Measurements from ENCODE around the gene KRTAP5-3.

The KRTAP5-3 gene

DNA sequence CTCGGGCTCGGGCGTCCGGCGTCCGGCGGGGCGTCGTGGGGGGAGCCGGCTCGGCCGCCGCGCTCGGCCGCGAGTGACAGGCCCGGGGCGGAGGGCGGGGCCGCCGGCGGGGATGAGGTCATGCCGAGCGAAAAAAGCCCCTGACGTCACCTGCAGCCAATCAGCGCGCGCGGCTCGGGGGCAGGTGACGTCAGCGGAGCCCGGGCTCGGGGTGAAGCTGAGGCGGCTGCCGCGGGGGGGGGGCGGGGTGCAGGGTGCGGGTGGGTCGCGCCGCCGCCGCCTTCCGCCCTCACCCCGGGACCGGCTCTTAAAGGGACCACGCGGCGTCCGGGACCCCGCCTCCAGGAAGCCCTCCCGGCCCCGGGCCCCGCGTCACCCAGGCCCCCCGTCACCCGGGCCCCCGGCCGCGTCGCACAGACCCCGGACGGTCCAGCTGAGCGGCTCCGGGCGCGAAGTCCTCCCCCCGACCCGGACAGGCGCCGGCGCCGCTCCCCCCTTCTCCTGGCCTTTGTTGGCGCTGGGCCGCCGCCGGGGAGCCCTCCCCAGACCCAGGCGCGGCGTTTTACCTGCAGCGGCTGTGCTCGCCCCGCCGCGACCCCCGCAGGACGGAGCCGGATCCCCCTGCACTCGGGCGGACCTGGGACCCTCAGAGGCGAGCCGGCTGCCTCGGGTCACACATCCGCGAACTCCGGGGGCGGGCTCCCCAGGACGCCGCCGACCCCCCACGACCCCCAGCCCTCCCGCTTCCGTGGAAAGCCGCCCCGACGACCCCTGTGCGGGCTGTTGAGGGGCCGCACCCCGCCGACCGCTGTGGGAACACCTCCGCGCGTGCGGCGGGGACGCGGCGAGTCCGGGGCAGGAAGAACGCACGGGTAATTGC lies 35.8 kb downstream of the KRTAP5-3 start, which contains the start of gene DUSP8 (continued):
- TF ChIP-seq PATZ1 (tag by site-specific recombination; IDR thresholded peaks at IDR 0.05) = peak; percentile 11; the same call in 1 of the 2 replicates
- no peak for TF ChIP-seq ZNF610 (tag by site-specific recombination; IDR thresholded peaks at IDR 0.05; ENCODE audit: borderline replicate concordance)
- no peak for TF ChIP-seq ZNF211 (tag by site-specific recombination; IDR thresholded peaks at IDR 0.05; ENCODE audit: low read depth)
- TF ChIP-seq KLF10 (tag by site-specific recombination; IDR thresholded peaks at IDR 0.05) = peak; percentile 64
- TF ChIP-seq ZNF138 (tag by site-specific recombination; IDR thresholded peaks at IDR 0.05; ENCODE audit: borderline replicate concordance) = no peak
- no peak for TF ChIP-seq ZNF658 (tag by site-specific recombination; IDR thresholded peaks at IDR 0.05)
- TF ChIP-seq SCRT1 (tag by site-specific recombination; IDR thresholded peaks at IDR 0.05; ENCODE audit: borderline replicate concordance) = no peak
- TF ChIP-seq BCL11A (tag by site-specific recombination; IDR thresholded peaks at IDR 0.05; ENCODE audit: low read depth) = no peak
- no peak for TF ChIP-seq ZNF121 (tag by site-specific recombination; IDR thresholded peaks at IDR 0.05)
- TF ChIP-seq REPIN1 (tag by site-specific recombination; IDR thresholded peaks at IDR 0.05; ENCODE audit: low read depth) = no peak
- no peak for TF ChIP-seq ZNF24 (tag by site-specific recombination; IDR thresholded peaks at IDR 0.05)
- TF ChIP-seq ZBTB26 (tag by site-specific recombination; optimal IDR thresholded peaks at IDR 0.05) = peak; percentile 39
- no peak for TF ChIP-seq ZFP3 (tag by site-specific recombination; IDR thresholded peaks at IDR 0.05; ENCODE audit: low read depth)
- no peak for TF ChIP-seq ZNF248 (tag by site-specific recombination; IDR thresholded peaks at IDR 0.05)
- TF ChIP-seq ZNF169 (tag by site-specific recombination; IDR thresholded peaks at IDR 0.05) = no peak
- TF ChIP-seq ZNF157 (tag by site-specific recombination; IDR thresholded peaks at IDR 0.05) = no peak
- TF ChIP-seq SP3 (tag by site-specific recombination; IDR thresholded peaks at IDR 0.05) = no peak
- no peak for TF ChIP-seq ZNF704 (tag by site-specific recombination; IDR thresholded peaks at IDR 0.05)
- TF ChIP-seq ZEB2 (tag by site-specific recombination; IDR thresholded peaks at IDR 0.05) = no peak
- TF ChIP-seq ZNF10 (tag by site-specific recombination; IDR thresholded peaks at IDR 0.05) = no peak
- no peak for TF ChIP-seq ZNF701 (tag by site-specific recombination; IDR thresholded peaks at IDR 0.05)
- TF ChIP-seq ZSCAN16 (tag by site-specific recombination; IDR thresholded peaks at IDR 0.05) = no peak
- TF ChIP-seq MZF1 (tag by site-specific recombination; IDR thresholded peaks at IDR 0.05; ENCODE audit: borderline replicate concordance) = no peak
- no peak for TF ChIP-seq ZNF394 (tag by site-specific recombination; IDR thresholded peaks at IDR 0.05; ENCODE audit: borderline replicate concordance)
- TF ChIP-seq SP2 (tag by site-specific recombination; IDR thresholded peaks at IDR 0.05) = 0 out of 2 replicates have a peak, but pooled peaks have one; percentile 6
- no peak for TF ChIP-seq ZFP41 (tag by site-specific recombination; IDR thresholded peaks at IDR 0.05; ENCODE audit: borderline replicate concordance)
- no peak for TF ChIP-seq ZNF114 (tag by site-specific recombination; IDR thresholded peaks at IDR 0.05)
- peak; percentile 52 for TF ChIP-seq GLIS1 (tag by site-specific recombination; IDR thresholded peaks at IDR 0.05)
- no peak for TF ChIP-seq REST (tag by site-specific recombination; IDR thresholded peaks at IDR 0.05)
- no peak for TF ChIP-seq ZNF391 (tag by site-specific recombination; IDR thresholded peaks at IDR 0.05; ENCODE audit: borderline replicate concordance, low read depth)
- TF ChIP-seq ZNF837 (tag by site-specific recombination; IDR thresholded peaks at IDR 0.05) = no peak
- no peak for TF ChIP-seq ZNF37A (tag by site-specific recombination; IDR thresholded peaks at IDR 0.05)

All from HEK293 (cell line).